ENCODE data around the gene ATF6B.
"Not testable (repeated sequence)": the region's sequence is repeated elsewhere in the genome, so short reads cannot be mapped to it uniquely, and the experiment has no call there.

ATF6B gene

DNA sequence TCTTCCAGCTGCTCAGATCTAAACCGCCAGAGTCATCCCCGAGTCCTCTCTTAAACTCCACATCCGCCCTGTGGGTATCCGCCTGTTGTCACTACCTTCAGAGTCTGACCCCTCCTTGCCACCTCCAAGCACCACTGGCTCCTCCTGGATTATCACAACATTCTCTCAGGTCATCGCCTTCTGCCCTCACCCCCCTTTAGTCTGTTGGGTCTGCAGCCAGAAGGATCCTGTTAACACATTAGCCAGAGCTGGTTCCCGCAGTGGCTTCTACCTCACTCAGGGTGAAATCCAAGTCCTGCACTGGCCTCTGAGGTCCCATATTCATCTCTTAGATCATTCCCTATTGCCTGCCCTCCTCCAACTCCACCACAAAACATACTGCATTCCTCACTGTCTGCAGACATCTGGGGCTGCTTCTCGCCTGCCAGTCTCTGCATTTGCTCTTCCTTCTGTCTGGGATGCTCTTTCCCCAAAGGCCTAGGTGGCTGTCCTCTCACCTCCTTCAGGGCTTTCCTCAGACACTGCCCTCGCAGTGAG, 53.0 kb downstream of the ATF6B start:
- no peak overlapping the region for H3K4me3 ChIP-seq (ENCODE audit: extremely low read depth, insufficient read depth, low read length, poor library complexity, severe bottlenecking)
- peaks cover 7% of the 10 kb centered on the region for H3K4me1 ChIP-seq (ENCODE audit: control insufficient read depth, insufficient read depth, low read length, poor library complexity, severe bottlenecking)
- 91 to 94% methylated on average over 8 of the region's 8 CpGs for WGBS, 2 experiments (ENCODE audit: insufficient coverage in 2 of 2)
- H3K9me3 ChIP-seq (ENCODE audit: control insufficient read depth, low read length): no peaks in the 10 kb centered on the region
- no peak overlapping the region for H3K27ac ChIP-seq (ENCODE audit: low read depth, low read length, severe bottlenecking)
- H3K36me3 ChIP-seq (ENCODE audit: control insufficient read depth, insufficient read depth, low read length): no peaks in the 10 kb centered on the region

DNA sequence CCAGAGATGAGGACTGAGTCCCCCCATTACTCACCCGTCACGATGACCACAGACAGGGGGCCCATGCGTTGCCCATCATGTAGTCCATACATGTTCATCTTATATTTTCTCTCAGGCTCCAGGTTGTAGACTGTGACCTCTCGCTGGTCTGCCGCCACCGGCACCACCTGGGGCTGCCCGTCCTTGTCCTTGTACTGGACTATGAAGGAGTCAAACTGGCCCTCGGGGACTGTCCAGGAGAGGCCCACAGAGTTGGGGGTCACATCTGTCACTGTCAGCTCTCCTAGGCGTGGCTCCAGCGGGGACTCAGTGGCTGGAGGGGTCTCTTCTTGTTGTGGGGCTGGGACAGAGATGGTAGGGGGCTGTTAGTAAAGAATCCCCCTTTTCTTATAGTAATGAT, 54.4 kb downstream of the ATF6B start:
- H3K9me3 ChIP-seq (ENCODE audit: control insufficient read depth, low read length): no peaks in the 10 kb centered on the region
- WGBS, 2 experiments (ENCODE audit: insufficient coverage in 2 of 2): 97 to 100% methylated on average over 5 to 7 of the region's 10 CpGs
- no peak overlapping the region for H3K4me3 ChIP-seq (ENCODE audit: extremely low read depth, insufficient read depth, low read length, poor library complexity, severe bottlenecking)
- H3K4me1 ChIP-seq (ENCODE audit: control insufficient read depth, insufficient read depth, low read length, poor library complexity, severe bottlenecking): peaks cover 7% of the 10 kb centered on the region
- no peak overlapping the region for H3K27ac ChIP-seq (ENCODE audit: low read depth, low read length, severe bottlenecking)
- no peaks in the 10 kb centered on the region for H3K36me3 ChIP-seq (ENCODE audit: control insufficient read depth, insufficient read depth, low read length)

DNA sequence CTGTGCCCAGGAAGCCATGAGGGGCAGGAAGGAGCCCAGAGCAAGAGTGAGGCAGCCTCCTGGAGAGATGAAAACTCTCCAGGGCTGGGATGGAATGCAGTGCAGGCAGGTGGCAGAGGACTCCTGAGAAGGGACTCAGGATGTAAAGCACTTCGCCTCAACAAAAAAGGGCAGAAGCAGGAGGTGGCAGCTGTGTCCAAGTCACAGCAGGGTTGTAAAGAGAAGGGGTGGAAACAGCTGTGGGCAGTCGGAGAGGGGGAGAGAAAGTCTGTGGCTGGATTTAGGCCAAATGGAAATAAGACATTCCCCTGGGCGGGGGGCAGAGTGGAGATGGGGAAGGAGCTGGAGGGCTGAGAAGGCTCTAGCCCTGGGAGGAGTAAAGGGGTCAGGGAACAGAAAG, 54.9 kb downstream of the ATF6B start:
- H3K9me3 ChIP-seq (ENCODE audit: control insufficient read depth, low read length): no peaks in the 10 kb centered on the region
- peaks cover 7% of the 10 kb centered on the region for H3K4me1 ChIP-seq (ENCODE audit: control insufficient read depth, insufficient read depth, low read length, poor library complexity, severe bottlenecking)
- no peaks in the 10 kb centered on the region for H3K36me3 ChIP-seq (ENCODE audit: control insufficient read depth, insufficient read depth, low read length)
- H3K27ac ChIP-seq (ENCODE audit: low read depth, low read length, severe bottlenecking): no peak overlapping the region
- no peak overlapping the region for H3K4me3 ChIP-seq (ENCODE audit: extremely low read depth, insufficient read depth, low read length, poor library complexity, severe bottlenecking)
- WGBS, 2 experiments (ENCODE audit: insufficient coverage in 2 of 2): 57 to 70% methylated on average over 2 to 3 of the region's 3 CpGs

DNA sequence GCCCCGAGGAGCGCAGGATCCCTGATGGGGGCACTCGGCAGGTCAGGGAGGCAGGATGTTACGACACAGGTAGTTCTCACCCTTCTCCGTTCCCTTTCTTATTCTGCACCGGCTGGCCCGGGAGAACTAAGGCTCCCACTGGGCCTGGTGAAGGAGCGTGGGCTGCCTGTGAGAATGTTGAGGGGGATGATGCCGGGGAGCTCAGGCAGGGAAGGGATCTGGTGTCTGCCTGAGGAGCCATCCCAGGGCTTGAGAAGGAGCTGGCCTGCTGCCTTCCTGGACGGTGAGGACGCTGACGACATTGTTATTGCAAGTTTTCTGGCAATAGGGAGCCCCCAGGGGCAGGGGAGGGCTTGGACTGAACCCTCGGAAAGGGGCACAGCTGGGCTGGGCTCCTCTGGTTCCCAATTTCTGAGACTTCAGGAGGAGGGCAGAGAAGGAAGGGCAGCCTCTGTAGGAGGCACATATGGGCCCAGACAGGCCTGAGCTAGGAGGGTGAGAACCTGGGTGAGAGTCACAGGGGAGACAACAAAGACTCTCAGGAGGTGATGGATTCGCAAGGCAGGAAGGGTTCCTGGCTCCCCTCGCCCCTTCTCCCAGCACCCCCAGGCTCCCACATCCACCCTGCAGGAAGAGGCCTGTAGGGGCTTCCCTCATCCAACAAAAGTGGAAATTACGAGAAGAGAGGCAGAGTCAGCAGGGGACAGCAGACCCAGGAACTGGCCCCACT, 57.1 kb downstream of the ATF6B start:
- peaks cover 7% of the 10 kb centered on the region for H3K4me1 ChIP-seq (ENCODE audit: control insufficient read depth, insufficient read depth, low read length, poor library complexity, severe bottlenecking)
- H3K9me3 ChIP-seq (ENCODE audit: control insufficient read depth, low read length): no peaks in the 10 kb centered on the region
- H3K4me3 ChIP-seq (ENCODE audit: extremely low read depth, insufficient read depth, low read length, poor library complexity, severe bottlenecking): no peak overlapping the region
- H3K36me3 ChIP-seq (ENCODE audit: control insufficient read depth, insufficient read depth, low read length): no peaks in the 10 kb centered on the region
- H3K27ac ChIP-seq (ENCODE audit: low read depth, low read length, severe bottlenecking): no peak overlapping the region
- WGBS, 2 experiments (ENCODE audit: insufficient coverage in 2 of 2): 69 to 74% methylated on average over 12 to 15 of the region's 16 CpGs

DNA sequence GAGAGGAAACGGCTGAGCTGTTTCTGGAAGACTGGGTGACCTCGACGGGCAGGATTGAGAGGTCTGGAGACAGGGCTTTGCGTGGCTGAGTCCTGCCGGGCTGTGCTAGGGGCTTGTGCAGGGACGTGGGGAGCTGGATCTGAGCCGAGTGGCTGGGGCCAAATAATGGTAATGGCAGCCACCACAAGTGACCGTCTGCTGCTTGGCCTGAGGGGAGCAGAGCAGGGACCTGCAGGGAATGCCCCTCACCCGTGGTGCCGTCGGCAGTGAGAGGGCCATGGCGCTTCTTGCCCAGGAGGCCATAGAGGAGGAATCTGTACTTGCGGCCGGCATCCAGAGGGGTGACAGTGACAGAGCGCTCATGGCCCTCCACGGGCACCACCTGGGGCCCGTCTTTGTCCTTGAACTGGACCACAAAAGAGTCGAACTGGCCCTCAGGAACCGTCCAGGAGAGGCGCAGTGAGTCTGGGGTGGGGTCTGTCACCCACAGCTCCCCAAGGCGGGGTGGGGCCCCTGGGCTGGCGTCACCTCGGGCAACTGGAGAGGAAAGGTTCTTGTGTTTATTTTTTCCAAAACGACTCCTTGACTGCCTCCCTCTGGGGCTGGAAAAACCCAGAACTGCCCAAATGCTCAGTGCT, 58.0 kb downstream of the ATF6B start:
- Histone ChIP-seq H3K4me1 (ENCODE audit: control insufficient read depth, insufficient read depth, low read length, poor library complexity, severe bottlenecking) (no peaks in the 10 kb centered on the region), H3K36me3 (ENCODE audit: control insufficient read depth, insufficient read depth, low read length) (no peaks in the 10 kb centered on the region), H3K4me3 (ENCODE audit: extremely low read depth, insufficient read depth, low read length, poor library complexity, severe bottlenecking) (no peak overlapping the region), H3K27ac (ENCODE audit: low read depth, low read length, severe bottlenecking) (no peak overlapping the region), H3K9me3 (ENCODE audit: control insufficient read depth, low read length) (no peaks in the 10 kb centered on the region)
- 94 to 96% methylated on average over 21 of the region's 24 CpGs for WGBS, 2 experiments (ENCODE audit: insufficient coverage in 2 of 2)

DNA sequence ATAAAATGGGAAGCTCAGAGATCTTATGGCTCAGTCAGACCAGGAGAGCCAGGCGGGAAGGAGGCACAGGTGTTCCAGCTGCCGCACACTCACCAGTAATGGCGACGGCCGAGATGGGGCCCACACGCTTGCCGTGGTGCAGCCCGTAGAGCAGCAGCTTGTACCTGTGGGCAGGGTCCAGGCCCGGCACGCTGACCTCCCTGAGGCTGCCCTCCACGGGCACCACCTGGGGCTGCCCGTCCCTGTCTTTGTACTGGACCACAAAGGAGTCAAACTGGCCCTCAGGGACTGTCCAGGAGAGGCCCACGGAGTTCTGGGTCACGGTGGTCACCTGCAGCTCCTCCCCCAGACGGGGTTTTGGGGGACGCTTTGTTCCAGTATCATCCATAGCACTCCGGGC, 58.6 kb downstream of the ATF6B start:
- Histone ChIP-seq H3K9me3 (ENCODE audit: control insufficient read depth, low read length) (no peaks in the 10 kb centered on the region), H3K4me1 (ENCODE audit: control insufficient read depth, insufficient read depth, low read length, poor library complexity, severe bottlenecking) (no peaks in the 10 kb centered on the region), H3K27ac (ENCODE audit: low read depth, low read length, severe bottlenecking) (no peak overlapping the region), H3K4me3 (ENCODE audit: extremely low read depth, insufficient read depth, low read length, poor library complexity, severe bottlenecking) (no peak overlapping the region), H3K36me3 (ENCODE audit: control insufficient read depth, insufficient read depth, low read length) (no peaks in the 10 kb centered on the region)
- WGBS, 2 experiments (ENCODE audit: insufficient coverage in 2 of 2): 95 to 96% methylated on average over 12 to 17 of the region's 17 CpGs

DNA sequence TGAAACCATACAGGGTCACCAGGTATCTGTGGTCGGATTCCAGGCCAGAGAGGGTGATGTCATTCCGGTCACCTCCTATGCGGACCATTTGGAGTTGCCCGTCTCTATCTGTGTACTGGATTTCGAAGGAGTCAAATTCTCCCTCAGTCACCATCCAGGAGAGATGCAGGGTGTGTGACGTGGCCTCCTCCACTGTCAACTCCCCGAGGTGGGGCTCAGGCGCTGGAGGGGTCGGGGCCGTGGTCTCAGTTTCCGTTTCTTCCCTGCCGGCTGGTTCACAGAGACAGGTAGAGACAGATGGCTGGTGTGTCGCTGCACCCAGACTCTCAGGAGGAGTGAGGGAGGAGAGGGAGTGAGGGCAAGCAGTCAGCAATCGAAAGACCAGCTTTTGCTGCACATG, 59.2 kb downstream of the ATF6B start:
- 88 to 91% methylated on average over 12 to 14 of the region's 14 CpGs for WGBS, 2 experiments (ENCODE audit: insufficient coverage in 2 of 2)
- Histone ChIP-seq H3K27ac (ENCODE audit: low read depth, low read length, severe bottlenecking) (no peak overlapping the region), H3K4me3 (ENCODE audit: extremely low read depth, insufficient read depth, low read length, poor library complexity, severe bottlenecking) (no peak overlapping the region), H3K9me3 (ENCODE audit: control insufficient read depth, low read length) (no peaks in the 10 kb centered on the region), H3K4me1 (ENCODE audit: control insufficient read depth, insufficient read depth, low read length, poor library complexity, severe bottlenecking) (no peaks in the 10 kb centered on the region), H3K36me3 (ENCODE audit: control insufficient read depth, insufficient read depth, low read length) (no peaks in the 10 kb centered on the region)

DNA sequence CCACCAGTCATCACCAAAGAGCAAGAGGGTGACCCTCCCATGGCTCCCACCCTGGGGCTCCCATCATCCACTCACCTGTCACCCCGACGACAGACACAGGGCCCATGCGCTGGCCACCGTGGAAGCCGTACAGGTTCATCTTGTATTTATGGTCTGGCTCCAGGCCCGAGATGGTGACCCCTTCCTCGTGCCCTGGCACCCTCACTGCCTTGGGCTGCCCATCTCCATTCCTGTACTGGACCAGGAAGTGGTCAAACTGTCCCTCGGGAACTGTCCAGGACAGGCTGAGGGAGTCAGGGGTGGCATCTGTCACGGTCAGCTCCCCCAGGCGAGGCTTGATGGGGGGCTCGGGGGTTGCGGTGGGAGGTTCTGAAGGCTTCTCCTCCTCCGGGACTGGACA, 59.7 kb downstream of the ATF6B start:
- not testable (repeated sequence) for H3K36me3 ChIP-seq (ENCODE audit: control insufficient read depth, insufficient read depth, low read length); H3K9me3 ChIP-seq (ENCODE audit: control insufficient read depth, low read length); H3K4me3 ChIP-seq (ENCODE audit: extremely low read depth, insufficient read depth, low read length, poor library complexity, severe bottlenecking); H3K27ac ChIP-seq (ENCODE audit: low read depth, low read length, severe bottlenecking); H3K4me1 ChIP-seq (ENCODE audit: control insufficient read depth, insufficient read depth, low read length, poor library complexity, severe bottlenecking)
- WGBS, 2 experiments (ENCODE audit: insufficient coverage in 2 of 2): 94 to 95% methylated on average over 12 of the region's 13 CpGs

DNA sequence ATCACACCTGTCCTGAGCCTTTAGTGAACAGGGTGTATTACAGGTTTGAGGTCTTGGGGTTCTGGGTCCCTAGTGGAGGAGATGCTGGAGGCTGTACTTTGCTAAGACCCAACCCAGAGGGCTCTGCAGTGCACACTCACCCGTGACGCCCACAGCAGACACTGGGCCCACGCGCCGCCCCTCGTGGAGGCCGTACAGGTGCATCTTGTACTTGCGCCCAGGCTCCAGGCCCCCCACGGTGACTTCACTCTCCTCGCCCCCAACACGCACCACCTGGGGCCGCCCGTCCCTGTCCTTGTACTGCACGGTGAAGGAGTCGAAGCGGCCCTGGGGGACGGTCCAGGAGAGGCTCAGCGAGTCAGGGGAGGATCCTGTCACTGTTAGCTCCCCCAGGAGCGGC, 60.5 kb downstream of the ATF6B start:
- not testable (repeated sequence) for H3K36me3 ChIP-seq (ENCODE audit: control insufficient read depth, insufficient read depth, low read length); H3K4me1 ChIP-seq (ENCODE audit: control insufficient read depth, insufficient read depth, low read length, poor library complexity, severe bottlenecking)
- 95 to 100% methylated on average over 7 to 11 of the region's 19 CpGs for WGBS, 2 experiments (ENCODE audit: insufficient coverage in 2 of 2)

More for the DNA sequence above, 60.5 kb downstream of the ATF6B start:
- not testable (repeated sequence) for H3K4me3 ChIP-seq (ENCODE audit: extremely low read depth, insufficient read depth, low read length, poor library complexity, severe bottlenecking); H3K9me3 ChIP-seq (ENCODE audit: control insufficient read depth, low read length); H3K27ac ChIP-seq (ENCODE audit: low read depth, low read length, severe bottlenecking)
